ENCODE measurements around the gene SPINK4. TPM values are rescaled to one million over a fixed set of nuclear protein-coding genes. Genes with fewer than 3 reads are reported as not detected.

The SPINK4 gene
- polyA plus RNA-seq, 3 donors = not detected

GRCh38 chr9:33230756-33231622 lies 9.0 kb upstream of the SPINK4 start:
- no peak overlapping the region for H3K4me2 ChIP-seq (replicated peaks; ENCODE audit: extremely low read depth, low read length, poor library complexity, severe bottlenecking)
- Mint-ChIP-seq H3K27me3 (ENCODE audit: low read depth in 3 of 3) (peaks cover 0 to 3% (median 2%) of the 10 kb centered on the region in 3 donors), H3K4me3 (no peak overlapping the region)

GRCh38 chr9:33231623-33231942 lies 8.4 kb upstream of the SPINK4 start:
- H3K9me3 Mint-ChIP-seq = peaks cover 0 to 3% (median 0%) of the 10 kb centered on the region in 7 donors
- H3K27ac Mint-ChIP-seq = no peak overlapping the region
- DNase-seq = no peak
- Histone ChIP-seq H3K4me3 (replicated peaks in 1 of 3; ENCODE audit: low read depth in 2 of 3, low read length in 3 of 3) (no peak overlapping the region), H3K9ac (ENCODE audit: insufficient read depth, low read length, poor library complexity, severe bottlenecking) (no peak overlapping the region), H2AFZ (ENCODE audit: insufficient read depth, low read depth, low read length, poor library complexity, severe bottlenecking) (no peak overlapping the region), H4K20me1 (ENCODE audit: insufficient read depth, low read length) (no peaks in the 10 kb centered on the region), H3K9me3 (replicated peaks in 1 of 2; ENCODE audit: control insufficient read depth in 1 of 2, insufficient read depth in 1 of 2, low read length in 2 of 2) (no peaks in the 10 kb centered on the region), H3K79me2 (ENCODE audit: insufficient read depth, low read length) (no peaks in the 10 kb centered on the region), H3K27me3 (ENCODE audit: control insufficient read depth in 2 of 2, insufficient read depth in 2 of 2, low read length in 2 of 2) (no peaks in the 10 kb centered on the region), H3K4me1 (ENCODE audit: control insufficient read depth in 1 of 2, insufficient read depth in 2 of 2, low read length in 2 of 2) (peaks cover 12 to 18% of the 10 kb centered on the region in 2 donors), H3K4me2 (replicated peaks; ENCODE audit: extremely low read depth, low read length, poor library complexity, severe bottlenecking) (no peak overlapping the region), H3K36me3 (replicated peaks in 1 of 2; ENCODE audit: control insufficient read depth in 1 of 2, insufficient read depth in 2 of 2, low read length in 2 of 2) (no peaks in the 10 kb centered on the region), H3K27ac (ENCODE audit: low read depth in 1 of 2, low read length in 2 of 2) (no peak overlapping the region)
- no peak for TF ChIP-seq CTCF (IDR thresholded peaks at IDR 0.05)
- H3K4me1 Mint-ChIP-seq = peaks cover 25% of the 10 kb centered on the region
- no peak overlapping the region for H3K4me3 Mint-ChIP-seq
- H3K36me3 Mint-ChIP-seq = no peaks in the 10 kb centered on the region
- WGBS (ENCODE audit: insufficient coverage) = 89% methylated on average over 1 of the region's 2 CpGs
- intact Hi-C loops (cut with micrococcal nuclease) = no loop called here
- H3K27me3 Mint-ChIP-seq (ENCODE audit: low read depth in 3 of 3) = peaks cover 0 to 5% (median 2%) of the 10 kb centered on the region in 3 donors

More at GRCh38 chr9:33230756-33231622, 9.0 kb upstream of the SPINK4 start:
- WGBS (ENCODE audit: insufficient coverage) = 93% methylated on average over 2 of the region's 13 CpGs
- no peaks in the 10 kb centered on the region for H3K36me3 ChIP-seq (replicated peaks in 1 of 2; ENCODE audit: control insufficient read depth in 1 of 2, insufficient read depth in 2 of 2, low read length in 2 of 2)
- peaks cover 17 to 24% of the 10 kb centered on the region in 2 donors for H3K4me1 ChIP-seq (ENCODE audit: control insufficient read depth in 1 of 2, insufficient read depth in 2 of 2, low read length in 2 of 2)
- H3K9ac ChIP-seq (ENCODE audit: insufficient read depth, low read length, poor library complexity, severe bottlenecking) = no peak overlapping the region
- no peaks in the 10 kb centered on the region for H4K20me1 ChIP-seq (ENCODE audit: insufficient read depth, low read length)
- intact Hi-C loops (cut with micrococcal nuclease) = no loop called here
- no peak for DNase-seq
- Mint-ChIP-seq H3K4me1 (peaks cover 31% of the 10 kb centered on the region), H3K36me3 (no peaks in the 10 kb centered on the region), H3K27ac (peak overlapping the region in 1 of 7 donors; percentile 22), H3K9me3 (peaks cover 0 to 3% (median 0%) of the 10 kb centered on the region in 7 donors)
- no peak overlapping the region for H3K27ac ChIP-seq (ENCODE audit: low read depth in 1 of 2, low read length in 2 of 2)
- H3K27me3 ChIP-seq (ENCODE audit: control insufficient read depth in 2 of 2, insufficient read depth in 2 of 2, low read length in 2 of 2) = no peaks in the 10 kb centered on the region
- H3K79me2 ChIP-seq (ENCODE audit: insufficient read depth, low read length) = no peaks in the 10 kb centered on the region
- H3K9me3 ChIP-seq (replicated peaks in 1 of 2; ENCODE audit: control insufficient read depth in 1 of 2, insufficient read depth in 1 of 2, low read length in 2 of 2) = no peaks in the 10 kb centered on the region
- H3K4me3 ChIP-seq (replicated peaks in 1 of 3; ENCODE audit: low read depth in 2 of 3, low read length in 3 of 3) = no peak overlapping the region
- no peak overlapping the region for H2AFZ ChIP-seq (ENCODE audit: insufficient read depth, low read depth, low read length, poor library complexity, severe bottlenecking)
- TF ChIP-seq CTCF (IDR thresholded peaks at IDR 0.05) = no peak
